Activated naive CD8-positive, alpha-beta T cell treated with anti-CD3 and anti-CD28 coated beads, Interleukin-2, amount 10 ng/mL, durations not matched to agents 7 days and 5 days (primary cell): ENCODE results near the gene FOXN4. TPM values are rescaled to one million over a fixed set of nuclear protein-coding genes. Genes with fewer than 3 reads are reported as not detected.

Experiments used
- ATAC-seq: fragments of 150-1000 bp; cut with Tn5 transposase; one replicate; pipeline ENCODE4 v1.10.0; 2021; ENCODE audit warnings: low read depth, moderate library complexity
- POLR2A ChIA-PET: fragments of 350-600 bp; sonication (Branson Sonifier 250); formaldehyde crosslinking; loops from one replicate; lab custom pipeline; 2021; ENCODE audit warnings: antibody characterized with exemption; lab: Charles Lee
- DNase-seq: peaks from one replicate; pipeline ENCODE4 v3.0.0; 2021
- H3K27ac Mint-ChIP-seq: one replicate; pipeline ENCODE4 v1.8.0; 2022; ENCODE audit warnings: mild to moderate bottlenecking, mixed read lengths
- H3K27me3 Mint-ChIP-seq: one replicate; pipeline ENCODE4 v1.8.0; 2022; ENCODE audit warnings: mild to moderate bottlenecking, moderate library complexity, mixed read lengths
- H3K36me3 Mint-ChIP-seq: one replicate; pipeline ENCODE4 v1.8.0; 2021; ENCODE audit warnings: mild to moderate bottlenecking, mixed read lengths
- H3K4me1 Mint-ChIP-seq: one replicate; pipeline ENCODE4 v1.8.0; 2021; ENCODE audit warnings: mixed read lengths
- H3K4me3 Mint-ChIP-seq: one replicate; pipeline ENCODE4 v1.8.0; 2022; ENCODE audit warnings: mild to moderate bottlenecking, moderate library complexity, mixed read lengths
- H3K9me3 Mint-ChIP-seq: one replicate; pipeline ENCODE4 v1.8.0; 2021; ENCODE audit warnings: mixed read lengths
- total RNA-seq, 2 experiments: library from RNA; stranded (reverse); gene quantifications; one replicate each; pipeline ENCODE4 v1.2.3, GENCODE V29; 2021

The FOXN4 gene
- total RNA-seq, 2 experiments from 2014 or later = not detected

- no peak overlapping the region for H3K27ac Mint-ChIP-seq
- no peaks in the 10 kb centered on the region for H3K27me3 Mint-ChIP-seq
- no peak for ATAC-seq
- no peak overlapping the region for H3K4me3 Mint-ChIP-seq
- no peak for DNase-seq
- POLR2A ChIA-PET = no interaction called here
- H3K4me1 Mint-ChIP-seq = no peaks in the 10 kb centered on the region
- no peaks in the 10 kb centered on the region for H3K9me3 Mint-ChIP-seq
- no peaks in the 10 kb centered on the region for H3K36me3 Mint-ChIP-seq
Measured at GRCh38 chr12:109230193-109230592, 78.9 kb downstream of the FOXN4 start.

- POLR2A ChIA-PET = no interaction called here
- H3K27ac Mint-ChIP-seq = no peak overlapping the region
- no peak for DNase-seq
- ATAC-seq = no peak
- H3K4me3 Mint-ChIP-seq = no peak overlapping the region
- no peaks in the 10 kb centered on the region for H3K27me3 Mint-ChIP-seq
- no peaks in the 10 kb centered on the region for H3K36me3 Mint-ChIP-seq
- no peaks in the 10 kb centered on the region for H3K4me1 Mint-ChIP-seq
- no peaks in the 10 kb centered on the region for H3K9me3 Mint-ChIP-seq
Measured at GRCh38 chr12:109228664-109229063, 80.4 kb downstream of the FOXN4 start.

Other genes starting within 250 kb of the FOXN4 start
- gene ALKBH2, start 215.8 kb downstream of the FOXN4 start, total RNA-seq = 10 to 100 TPM; 13.0 to 15.2 TPM
- gene UNG, start 211.7 kb downstream of the FOXN4 start, total RNA-seq = 10 to 100 TPM; 47.4 to 54.7 TPM
- gene ACACB, start 192.7 kb downstream of the FOXN4 start, total RNA-seq = 10 to 100 TPM; 21.4 to 23.2 TPM
- gene MYO1H, start 38.6 kb upstream of the FOXN4 start, total RNA-seq = not detected
- gene KCTD10, start 168.0 kb upstream of the FOXN4 start, total RNA-seq = 10 to 100 TPM; 34.8 to 39.8 TPM
- 10 to 100 TPM; 40.0 to 41.7 TPM for gene UBE3B, start 168.3 kb upstream of the FOXN4 start, total RNA-seq